ENCODE measurements around the gene PPP2R5C. TPM values are rescaled to one million over a fixed set of nuclear protein-coding genes. Genes with fewer than 3 reads are reported as not detected.

PPP2R5C gene
- total and polyA plus RNA-seq, 2 donors: 144 to 175 TPM

DNA sequence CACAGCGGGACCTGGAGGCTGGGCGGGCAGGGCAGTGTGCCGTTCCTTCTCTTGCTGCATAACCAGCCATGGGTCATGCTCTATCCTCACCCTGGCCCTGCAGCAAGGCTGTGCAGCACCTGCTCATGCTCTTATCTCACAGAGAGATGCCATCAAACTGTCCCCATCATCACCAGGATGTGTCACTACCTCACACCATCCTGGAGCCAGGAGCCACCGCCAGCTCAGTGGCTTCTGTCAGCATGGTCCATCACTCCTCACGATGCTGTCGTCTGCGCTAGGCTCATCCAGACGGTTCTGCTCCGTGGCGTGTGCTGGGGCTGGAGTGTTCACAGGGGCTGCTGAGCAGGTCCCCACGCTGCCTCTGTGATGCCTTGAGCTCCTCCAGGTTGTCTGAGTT is 125.7 kb downstream of the PPP2R5C start:
- no peak for DNase-seq (ENCODE audit: low read depth in 6 of 9, low spot score in 9 of 9)
- no peaks in the 10 kb centered on the region for H3K4me1 ChIP-seq (ENCODE audit: control insufficient read depth in 2 of 2, insufficient read depth in 2 of 2, low read length in 2 of 2)
- WGBS: 93% methylated on average over 11 of the region's 11 CpGs
- H3K9me3 ChIP-seq (ENCODE audit: control insufficient read depth in 2 of 2, insufficient read depth in 1 of 2, low read length in 1 of 2): peaks cover 6 to 8% of the 10 kb centered on the region in 2 donors
- peaks cover 79 to 80% of the 10 kb centered on the region in 2 donors for H3K36me3 ChIP-seq (ENCODE audit: control insufficient read depth in 2 of 2, insufficient read depth in 2 of 2, low read length in 1 of 2)
- no peak overlapping the region for H3K4me3 ChIP-seq (ENCODE audit: low read length in 2 of 2)
- H3K27ac ChIP-seq (ENCODE audit: low read depth in 1 of 2, low read length in 1 of 2): no peak overlapping the region
- H3K27me3 ChIP-seq (ENCODE audit: control insufficient read depth in 2 of 2, insufficient read depth in 1 of 2, low read length in 1 of 2): no peaks in the 10 kb centered on the region

DNA sequence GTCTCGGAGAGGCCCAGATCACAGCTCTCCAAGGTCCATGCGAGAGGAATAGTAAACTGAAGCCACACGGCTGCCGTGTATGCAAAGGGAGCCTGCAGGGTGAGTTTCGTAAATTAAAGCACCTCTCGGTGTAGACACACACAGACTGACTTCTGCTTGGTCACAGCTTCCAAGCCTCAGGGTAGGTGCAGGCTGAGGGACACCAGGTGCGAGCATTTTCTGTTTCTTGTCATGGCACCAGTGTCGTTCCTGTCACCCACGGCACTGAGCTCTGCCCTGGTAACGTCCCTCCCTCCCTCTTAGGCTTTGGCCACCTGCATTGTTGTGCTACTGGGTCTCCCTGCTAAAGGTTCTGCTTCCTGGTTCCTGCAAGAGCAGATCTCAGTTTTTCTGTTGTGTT is 126.7 kb downstream of the PPP2R5C start:
- no peaks in the 10 kb centered on the region for H3K27me3 ChIP-seq (ENCODE audit: control insufficient read depth in 2 of 2, insufficient read depth in 1 of 2, low read length in 1 of 2)
- H3K36me3 ChIP-seq (ENCODE audit: control insufficient read depth in 2 of 2, insufficient read depth in 2 of 2, low read length in 1 of 2): peaks cover 80 to 81% of the 10 kb centered on the region in 2 donors
- H3K4me3 ChIP-seq (ENCODE audit: low read length in 2 of 2): no peak overlapping the region
- no peak for DNase-seq (ENCODE audit: low read depth in 6 of 9, low spot score in 9 of 9)
- H3K27ac ChIP-seq (ENCODE audit: low read depth in 1 of 2, low read length in 1 of 2): no peak overlapping the region
- H3K4me1 ChIP-seq (ENCODE audit: control insufficient read depth in 2 of 2, insufficient read depth in 2 of 2, low read length in 2 of 2): no peaks in the 10 kb centered on the region
- H3K9me3 ChIP-seq (ENCODE audit: control insufficient read depth in 2 of 2, insufficient read depth in 1 of 2, low read length in 1 of 2): peaks cover 6 to 8% of the 10 kb centered on the region in 2 donors
- WGBS: 92% methylated on average over 10 of the region's 10 CpGs

DNA sequence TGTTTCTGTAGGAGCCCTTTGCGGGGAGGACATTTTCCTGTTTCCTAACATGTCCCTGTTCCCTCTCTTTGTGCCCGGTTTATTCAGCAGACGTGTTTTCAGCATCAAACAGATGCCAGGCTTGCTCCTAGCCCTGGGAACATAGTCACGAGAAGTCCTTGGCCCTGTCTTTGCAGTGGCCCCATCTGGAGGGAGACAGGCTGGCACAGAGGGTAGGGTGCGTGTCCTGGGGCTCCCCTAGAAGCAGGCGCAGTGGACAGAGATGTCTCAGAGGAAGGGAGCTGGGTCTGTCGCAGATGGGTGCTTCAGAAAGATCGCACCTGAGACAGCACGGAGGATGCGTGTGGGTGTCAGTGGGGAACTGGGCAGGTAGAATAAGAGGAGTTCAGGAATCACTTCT is 127.9 kb downstream of the PPP2R5C start:
- Histone ChIP-seq H3K9me3 (ENCODE audit: control insufficient read depth in 2 of 2, insufficient read depth in 1 of 2, low read length in 1 of 2) (peaks cover 6 to 8% of the 10 kb centered on the region in 2 donors), H3K27ac (ENCODE audit: low read depth in 1 of 2, low read length in 1 of 2) (no peak overlapping the region), H3K4me1 (ENCODE audit: control insufficient read depth in 2 of 2, insufficient read depth in 2 of 2, low read length in 2 of 2) (no peaks in the 10 kb centered on the region), H3K27me3 (ENCODE audit: control insufficient read depth in 2 of 2, insufficient read depth in 1 of 2, low read length in 1 of 2) (no peaks in the 10 kb centered on the region), H3K4me3 (ENCODE audit: low read length in 2 of 2) (no peak overlapping the region), H3K36me3 (ENCODE audit: control insufficient read depth in 2 of 2, insufficient read depth in 2 of 2, low read length in 1 of 2) (peaks cover 77 to 81% of the 10 kb centered on the region in 2 donors)
- no peak for DNase-seq (ENCODE audit: low read depth in 6 of 9, low spot score in 9 of 9)
- WGBS: 97% methylated on average over 10 of the region's 10 CpGs

DNA sequence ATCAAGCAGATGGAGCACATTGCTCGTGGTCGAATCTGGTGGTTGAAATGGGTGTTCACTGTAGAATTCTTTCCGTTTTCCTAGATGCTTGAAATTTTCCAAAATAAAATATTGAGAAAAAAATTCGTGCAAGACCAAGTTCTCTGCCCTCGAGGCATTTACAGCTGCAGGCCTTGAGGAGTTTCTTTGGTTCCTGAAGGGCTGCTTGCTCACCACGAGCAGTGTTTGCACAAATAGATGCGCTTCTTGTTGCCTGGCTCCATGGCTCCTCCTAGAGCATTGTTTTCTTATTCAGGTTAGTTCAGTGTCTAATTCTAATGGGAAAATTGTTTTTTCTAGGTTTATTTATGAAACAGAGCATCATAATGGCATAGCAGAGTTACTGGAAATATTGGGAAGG is 128.4 kb downstream of the PPP2R5C start:
- peaks cover 73 to 81% of the 10 kb centered on the region in 2 donors for H3K36me3 ChIP-seq (ENCODE audit: control insufficient read depth in 2 of 2, insufficient read depth in 2 of 2, low read length in 1 of 2)
- peaks cover 6% of the 10 kb centered on the region in 2 donors for H3K9me3 ChIP-seq (ENCODE audit: control insufficient read depth in 2 of 2, insufficient read depth in 1 of 2, low read length in 1 of 2)
- H3K4me1 ChIP-seq (ENCODE audit: control insufficient read depth in 2 of 2, insufficient read depth in 2 of 2, low read length in 2 of 2): no peaks in the 10 kb centered on the region
- WGBS: 88% methylated on average over 7 of the region's 7 CpGs
- H3K27me3 ChIP-seq (ENCODE audit: control insufficient read depth in 2 of 2, insufficient read depth in 1 of 2, low read length in 1 of 2): no peaks in the 10 kb centered on the region
- H3K4me3 ChIP-seq (ENCODE audit: low read length in 2 of 2): no peak overlapping the region
- DNase-seq (ENCODE audit: low read depth in 6 of 9, low spot score in 9 of 9): peak in 1 of 9 donors; percentile 19
- no peak overlapping the region for H3K27ac ChIP-seq (ENCODE audit: low read depth in 1 of 2, low read length in 1 of 2)

DNA sequence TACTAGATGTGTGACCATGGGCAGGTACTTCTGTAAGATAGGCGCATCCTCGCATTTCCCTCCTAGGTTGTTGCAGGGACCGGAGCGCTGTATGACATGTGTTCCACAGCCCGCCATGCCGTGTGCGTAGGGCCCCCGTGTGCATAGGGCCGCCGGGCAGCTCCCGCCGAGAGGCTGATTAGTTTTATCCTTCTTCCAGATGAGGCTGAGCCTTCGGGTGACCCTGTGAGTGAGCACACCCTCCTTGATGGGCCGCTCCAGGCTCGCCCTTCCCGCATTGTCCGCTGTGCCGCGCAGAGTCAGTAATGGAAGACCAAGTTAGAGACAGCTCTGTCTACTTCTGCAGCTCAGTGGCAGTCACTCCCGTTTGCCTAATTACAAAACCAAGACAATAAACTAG is 130.0 kb downstream of the PPP2R5C start:
- no peak for DNase-seq (ENCODE audit: low read depth in 6 of 9, low spot score in 9 of 9)
- H3K27me3 ChIP-seq (ENCODE audit: control insufficient read depth in 2 of 2, insufficient read depth in 1 of 2, low read length in 1 of 2): no peaks in the 10 kb centered on the region
- H3K4me1 ChIP-seq (ENCODE audit: control insufficient read depth in 2 of 2, insufficient read depth in 2 of 2, low read length in 2 of 2): no peaks in the 10 kb centered on the region
- no peaks in the 10 kb centered on the region for H3K9me3 ChIP-seq (ENCODE audit: control insufficient read depth in 2 of 2, insufficient read depth in 1 of 2, low read length in 1 of 2)
- H3K4me3 ChIP-seq (ENCODE audit: low read length in 2 of 2): no peak overlapping the region
- WGBS: 97% methylated on average over 20 of the region's 20 CpGs
- H3K36me3 ChIP-seq (ENCODE audit: control insufficient read depth in 2 of 2, insufficient read depth in 2 of 2, low read length in 1 of 2): peaks cover 72 to 83% of the 10 kb centered on the region in 2 donors
- no peak overlapping the region for H3K27ac ChIP-seq (ENCODE audit: low read depth in 1 of 2, low read length in 1 of 2)

DNA sequence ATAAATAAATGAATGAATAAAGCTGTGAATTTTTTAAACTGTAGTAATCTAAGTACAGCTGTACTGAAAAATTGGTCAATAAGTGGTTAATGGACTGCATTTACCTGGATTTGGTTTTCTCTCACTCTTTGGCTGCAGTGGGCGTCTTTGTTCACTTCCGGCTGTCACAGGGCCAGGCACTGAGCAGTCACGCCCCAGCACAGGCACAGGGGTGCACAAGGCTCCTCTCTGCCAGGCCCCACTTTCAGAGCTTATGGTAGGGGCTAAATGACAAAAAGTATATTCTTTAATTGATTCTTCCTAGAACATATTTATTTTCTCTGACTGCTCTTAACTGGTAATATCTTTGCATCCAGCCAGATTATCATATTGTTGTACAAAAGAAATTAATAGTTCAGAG is 132.2 kb downstream of the PPP2R5C start:
- no peak for DNase-seq (ENCODE audit: low read depth in 6 of 9, low spot score in 9 of 9)
- H3K27me3 ChIP-seq (ENCODE audit: control insufficient read depth in 2 of 2, insufficient read depth in 1 of 2, low read length in 1 of 2): no peaks in the 10 kb centered on the region
- 93% methylated on average over 3 of the region's 3 CpGs for whole genome bisulfite sequencing
- no peak overlapping the region for H3K4me3 ChIP-seq (ENCODE audit: low read length in 2 of 2)
- H3K27ac ChIP-seq (ENCODE audit: low read depth in 1 of 2, low read length in 1 of 2): no peak overlapping the region
- H3K4me1 ChIP-seq (ENCODE audit: control insufficient read depth in 2 of 2, insufficient read depth in 2 of 2, low read length in 2 of 2): no peaks in the 10 kb centered on the region
- H3K9me3 ChIP-seq (ENCODE audit: control insufficient read depth in 2 of 2, insufficient read depth in 1 of 2, low read length in 1 of 2): no peaks in the 10 kb centered on the region
- peaks cover 70 to 86% of the 10 kb centered on the region in 2 donors for H3K36me3 ChIP-seq (ENCODE audit: control insufficient read depth in 2 of 2, insufficient read depth in 2 of 2, low read length in 1 of 2)

DNA sequence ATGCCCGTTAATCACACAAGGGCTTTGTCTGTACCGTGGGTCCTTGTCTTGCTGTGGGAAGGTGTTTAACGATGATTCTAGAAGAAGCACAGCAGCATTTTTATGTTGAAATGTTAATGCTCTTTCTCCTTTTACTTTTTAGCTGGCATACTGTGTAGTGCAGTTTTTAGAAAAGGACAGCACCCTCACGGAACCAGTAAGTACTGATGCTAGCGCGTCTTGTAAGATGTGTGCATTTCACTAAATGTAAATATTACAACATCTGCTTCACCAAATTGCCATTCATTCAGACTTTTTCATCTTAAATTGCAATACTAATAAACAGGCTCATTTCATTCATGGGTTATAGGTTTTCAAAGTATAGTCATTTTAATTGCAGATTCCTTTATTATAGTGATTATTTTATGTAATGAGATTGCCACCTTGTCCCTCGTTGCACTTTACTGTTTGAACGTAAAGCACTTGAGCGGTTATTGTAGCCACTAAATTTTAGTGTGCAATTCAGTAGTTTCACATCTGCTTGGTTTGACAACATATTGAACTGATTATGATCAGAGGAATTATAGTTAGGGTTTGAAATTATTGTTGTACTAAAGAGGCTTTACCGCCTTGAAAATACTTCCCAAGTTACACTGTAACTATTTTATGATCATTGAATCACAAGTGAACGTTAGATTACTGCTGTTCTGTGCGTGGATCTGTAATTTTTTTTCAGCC is 133.0 kb downstream of the PPP2R5C start:
- Histone ChIP-seq H3K4me3 (ENCODE audit: low read length in 2 of 2) (no peak overlapping the region), H3K9me3 (ENCODE audit: control insufficient read depth in 2 of 2, insufficient read depth in 1 of 2, low read length in 1 of 2) (no peaks in the 10 kb centered on the region), H3K27ac (ENCODE audit: low read depth in 1 of 2, low read length in 1 of 2) (no peak overlapping the region), H3K36me3 (ENCODE audit: control insufficient read depth in 2 of 2, insufficient read depth in 2 of 2, low read length in 1 of 2) (peaks cover 69 to 88% of the 10 kb centered on the region in 2 donors), H3K4me1 (ENCODE audit: control insufficient read depth in 2 of 2, insufficient read depth in 2 of 2, low read length in 2 of 2) (no peaks in the 10 kb centered on the region), H3K27me3 (ENCODE audit: control insufficient read depth in 2 of 2, insufficient read depth in 1 of 2, low read length in 1 of 2) (no peaks in the 10 kb centered on the region)
- WGBS: 98% methylated on average over 12 of the region's 12 CpGs
- DNase-seq (ENCODE audit: low read depth in 6 of 9, low spot score in 9 of 9): no peak

DNA sequence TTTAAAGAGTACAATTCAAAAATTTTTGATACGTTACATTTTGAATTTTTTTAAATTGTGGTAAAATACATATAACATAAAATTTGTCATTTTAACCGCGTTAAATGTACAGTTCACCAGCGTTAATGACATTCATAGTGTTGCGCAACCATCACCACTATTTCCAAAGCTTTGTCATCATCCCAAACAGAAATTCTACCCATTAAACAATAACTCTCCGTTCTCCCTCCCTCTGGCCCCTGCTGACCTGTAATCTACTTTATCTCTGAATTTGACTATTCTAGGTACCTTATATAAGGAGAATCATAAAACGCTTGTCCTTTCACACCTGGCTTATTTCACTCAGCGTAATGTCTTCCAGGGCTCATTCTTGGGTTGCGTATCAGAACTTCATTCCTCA is 133.7 kb downstream of the PPP2R5C start:
- 98% methylated on average over 9 of the region's 9 CpGs for WGBS
- no peak for DNase-seq (ENCODE audit: low read depth in 6 of 9, low spot score in 9 of 9)
- H3K36me3 ChIP-seq (ENCODE audit: control insufficient read depth in 2 of 2, insufficient read depth in 2 of 2, low read length in 1 of 2): peaks cover 75 to 88% of the 10 kb centered on the region in 2 donors
- H3K27ac ChIP-seq (ENCODE audit: low read depth in 1 of 2, low read length in 1 of 2): no peak overlapping the region
- no peaks in the 10 kb centered on the region for H3K4me1 ChIP-seq (ENCODE audit: control insufficient read depth in 2 of 2, insufficient read depth in 2 of 2, low read length in 2 of 2)
- H3K4me3 ChIP-seq (ENCODE audit: low read length in 2 of 2): no peak overlapping the region
- H3K9me3 ChIP-seq (ENCODE audit: control insufficient read depth in 2 of 2, insufficient read depth in 1 of 2, low read length in 1 of 2): no peaks in the 10 kb centered on the region
- no peaks in the 10 kb centered on the region for H3K27me3 ChIP-seq (ENCODE audit: control insufficient read depth in 2 of 2, insufficient read depth in 1 of 2, low read length in 1 of 2)

DNA sequence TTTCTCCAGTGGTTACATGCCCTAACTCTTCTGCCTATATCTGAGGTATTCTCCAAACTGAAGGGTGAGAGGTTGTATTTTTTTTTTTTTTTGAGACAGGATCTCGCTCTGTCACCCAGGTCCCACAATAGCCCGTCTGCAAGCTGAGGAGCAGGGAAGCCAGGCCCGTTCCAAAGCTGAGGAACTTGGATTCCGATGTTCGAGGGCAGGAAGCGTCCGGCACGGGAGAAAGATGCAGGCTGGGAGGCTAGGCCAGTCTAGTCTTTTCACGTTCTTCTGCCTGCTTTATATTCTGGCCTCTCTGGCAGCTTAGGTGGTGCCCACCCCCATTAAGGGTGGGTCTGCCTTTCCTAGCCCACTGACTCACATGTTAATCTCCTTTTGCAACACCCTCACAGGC is 135.8 kb downstream of the PPP2R5C start:
- 98% methylated on average over 9 of the region's 9 CpGs for WGBS
- H3K9me3 ChIP-seq (ENCODE audit: control insufficient read depth in 2 of 2, insufficient read depth in 1 of 2, low read length in 1 of 2): no peaks in the 10 kb centered on the region
- H3K36me3 ChIP-seq (ENCODE audit: control insufficient read depth in 2 of 2, insufficient read depth in 2 of 2, low read length in 1 of 2): peaks cover 80 to 96% of the 10 kb centered on the region in 2 donors
- DNase-seq (ENCODE audit: low read depth in 6 of 9, low spot score in 9 of 9): no peak
- H3K4me3 ChIP-seq (ENCODE audit: low read length in 2 of 2): no peak overlapping the region
- no peaks in the 10 kb centered on the region for H3K27me3 ChIP-seq (ENCODE audit: control insufficient read depth in 2 of 2, insufficient read depth in 1 of 2, low read length in 1 of 2)
- H3K27ac ChIP-seq (ENCODE audit: low read depth in 1 of 2, low read length in 1 of 2): no peak overlapping the region
- no peaks in the 10 kb centered on the region for H3K4me1 ChIP-seq (ENCODE audit: control insufficient read depth in 2 of 2, insufficient read depth in 2 of 2, low read length in 2 of 2)
